ENCODE results near the gene TPK1. TPM values are rescaled to one million over a fixed set of nuclear protein-coding genes. Genes with fewer than 3 reads are reported as not detected.

The TPK1 gene
- total RNA-seq, 1 experiment from 2014 or later: 3.3 TPM

DNA sequence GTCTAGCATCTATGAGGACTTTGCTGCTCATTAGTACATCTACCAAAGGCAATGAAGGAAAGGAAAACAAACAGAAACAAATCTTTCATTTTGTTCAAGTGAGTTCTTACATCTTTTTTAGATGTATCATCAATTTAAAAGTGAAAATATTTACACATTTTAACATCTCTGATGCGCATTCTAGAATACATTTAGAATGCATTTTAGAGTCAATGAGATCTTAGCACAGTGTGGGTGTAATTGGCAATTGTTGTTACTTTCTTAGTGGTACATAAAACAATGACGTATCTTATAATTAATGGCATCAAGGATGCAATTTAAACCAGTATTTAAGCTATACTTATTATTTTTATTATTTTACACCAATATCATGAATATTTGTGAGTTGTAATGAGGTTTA lies 51.4 kb downstream of the TPK1 start:
- Histone ChIP-seq H3K4me3 (ENCODE audit: low read depth in 2 of 2, low read length in 2 of 2) (no peak overlapping the region), H3K27ac (ENCODE audit: low read length) (no peak overlapping the region), H3K27me3 (ENCODE audit: control insufficient read depth, insufficient read depth, low read length) (no peaks in the 10 kb centered on the region), H3K4me1 (ENCODE audit: control insufficient read depth, insufficient read depth, low read length) (no peaks in the 10 kb centered on the region), H3K36me3 (ENCODE audit: control insufficient read depth, insufficient read depth, low read length) (no peaks in the 10 kb centered on the region), H3K9me3 (ENCODE audit: control insufficient read depth, insufficient read depth, low read depth, low read length) (no peaks in the 10 kb centered on the region)
- intact Hi-C loops (cut with micrococcal nuclease; ENCODE audit: unreplicated experiment) (no loop called here), in situ Hi-C loops (cut with HindIII; ENCODE audit: low pct_unique_long_range_greater_than_20kb, low sequenced_read_pairs) (no loop called here)
- no peak for DNase-seq (ENCODE audit: low read depth, low spot score)
- no peak for ATAC-seq
- no TSS peak for BruUV-seq (replicated peaks)
- ChIA-PET CTCF (no interaction called here), POLR2A (no interaction called here)
- TF ChIP-seq POLR2AphosphoS5 (IDR thresholded peaks at IDR 0.05; ENCODE audit: low read depth, low read length) (no peak), SIN3A (IDR thresholded peaks at IDR 0.05; ENCODE audit: borderline replicate concordance, insufficient read depth, low read depth, low read length) (no peak), TCF7L2 (IDR thresholded peaks at IDR 0.05; ENCODE audit: low read depth, low read length) (no peak)
- TF ChIP-seq, protein P1, sequence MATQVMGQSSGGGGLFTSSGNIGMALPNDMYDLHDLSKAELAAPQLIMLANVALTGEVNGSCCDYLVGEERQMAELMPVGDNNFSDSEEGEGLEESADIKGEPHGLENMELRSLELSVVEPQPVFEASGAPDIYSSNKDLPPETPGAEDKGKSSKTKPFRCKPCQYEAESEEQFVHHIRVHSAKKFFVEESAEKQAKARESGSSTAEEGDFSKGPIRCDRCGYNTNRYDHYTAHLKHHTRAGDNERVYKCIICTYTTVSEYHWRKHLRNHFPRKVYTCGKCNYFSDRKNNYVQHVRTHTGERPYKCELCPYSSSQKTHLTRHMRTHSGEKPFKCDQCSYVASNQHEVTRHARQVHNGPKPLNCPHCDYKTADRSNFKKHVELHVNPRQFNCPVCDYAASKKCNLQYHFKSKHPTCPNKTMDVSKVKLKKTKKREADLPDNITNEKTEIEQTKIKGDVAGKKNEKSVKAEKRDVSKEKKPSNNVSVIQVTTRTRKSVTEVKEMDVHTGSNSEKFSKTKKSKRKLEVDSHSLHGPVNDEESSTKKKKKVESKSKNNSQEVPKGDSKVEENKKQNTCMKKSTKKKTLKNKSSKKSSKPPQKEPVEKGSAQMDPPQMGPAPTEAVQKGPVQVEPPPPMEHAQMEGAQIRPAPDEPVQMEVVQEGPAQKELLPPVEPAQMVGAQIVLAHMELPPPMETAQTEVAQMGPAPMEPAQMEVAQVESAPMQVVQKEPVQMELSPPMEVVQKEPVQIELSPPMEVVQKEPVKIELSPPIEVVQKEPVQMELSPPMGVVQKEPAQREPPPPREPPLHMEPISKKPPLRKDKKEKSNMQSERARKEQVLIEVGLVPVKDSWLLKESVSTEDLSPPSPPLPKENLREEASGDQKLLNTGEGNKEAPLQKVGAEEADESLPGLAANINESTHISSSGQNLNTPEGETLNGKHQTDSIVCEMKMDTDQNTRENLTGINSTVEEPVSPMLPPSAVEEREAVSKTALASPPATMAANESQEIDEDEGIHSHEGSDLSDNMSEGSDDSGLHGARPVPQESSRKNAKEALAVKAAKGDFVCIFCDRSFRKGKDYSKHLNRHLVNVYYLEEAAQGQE (IDR thresholded peaks at IDR 0.05; ENCODE audit: insufficient read depth in 1 of 2, low read depth in 2 of 2, low read length in 1 of 2): no peak
- TF ChIP-seq, protein P2, sequence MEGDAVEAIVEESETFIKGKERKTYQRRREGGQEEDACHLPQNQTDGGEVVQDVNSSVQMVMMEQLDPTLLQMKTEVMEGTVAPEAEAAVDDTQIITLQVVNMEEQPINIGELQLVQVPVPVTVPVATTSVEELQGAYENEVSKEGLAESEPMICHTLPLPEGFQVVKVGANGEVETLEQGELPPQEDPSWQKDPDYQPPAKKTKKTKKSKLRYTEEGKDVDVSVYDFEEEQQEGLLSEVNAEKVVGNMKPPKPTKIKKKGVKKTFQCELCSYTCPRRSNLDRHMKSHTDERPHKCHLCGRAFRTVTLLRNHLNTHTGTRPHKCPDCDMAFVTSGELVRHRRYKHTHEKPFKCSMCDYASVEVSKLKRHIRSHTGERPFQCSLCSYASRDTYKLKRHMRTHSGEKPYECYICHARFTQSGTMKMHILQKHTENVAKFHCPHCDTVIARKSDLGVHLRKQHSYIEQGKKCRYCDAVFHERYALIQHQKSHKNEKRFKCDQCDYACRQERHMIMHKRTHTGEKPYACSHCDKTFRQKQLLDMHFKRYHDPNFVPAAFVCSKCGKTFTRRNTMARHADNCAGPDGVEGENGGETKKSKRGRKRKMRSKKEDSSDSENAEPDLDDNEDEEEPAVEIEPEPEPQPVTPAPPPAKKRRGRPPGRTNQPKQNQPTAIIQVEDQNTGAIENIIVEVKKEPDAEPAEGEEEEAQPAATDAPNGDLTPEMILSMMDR (IDR thresholded peaks at IDR 0.05): no peak

DNA sequence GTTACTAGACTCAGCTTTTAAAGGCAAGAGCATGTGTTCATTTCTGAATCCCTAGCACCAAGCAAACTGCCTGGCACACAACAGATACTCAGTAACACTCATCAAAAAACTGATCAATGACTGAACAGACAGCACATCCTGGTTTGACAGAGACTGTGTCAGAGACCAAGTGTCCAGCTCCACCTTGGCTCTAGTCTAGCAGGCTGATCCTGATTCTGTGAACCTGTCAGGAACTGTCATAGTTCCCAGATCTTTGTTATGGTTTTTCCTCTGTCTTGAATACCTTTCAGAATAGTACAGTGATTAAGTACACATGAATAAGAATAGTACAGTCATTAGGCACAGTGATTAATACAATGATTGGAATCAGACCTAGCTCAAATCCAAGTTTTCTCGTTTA lies 53.0 kb downstream of the TPK1 start:
- Histone ChIP-seq H3K4me3 (ENCODE audit: low read depth in 2 of 2, low read length in 2 of 2) (no peak overlapping the region), H3K9me3 (ENCODE audit: control insufficient read depth, insufficient read depth, low read depth, low read length) (no peaks in the 10 kb centered on the region), H3K27ac (ENCODE audit: low read length) (no peak overlapping the region), H3K4me1 (ENCODE audit: control insufficient read depth, insufficient read depth, low read length) (no peaks in the 10 kb centered on the region), H3K27me3 (ENCODE audit: control insufficient read depth, insufficient read depth, low read length) (no peaks in the 10 kb centered on the region), H3K36me3 (ENCODE audit: control insufficient read depth, insufficient read depth, low read length) (no peaks in the 10 kb centered on the region)
- TF ChIP-seq, protein P1 (IDR thresholded peaks at IDR 0.05; ENCODE audit: insufficient read depth in 1 of 2, low read depth in 2 of 2, low read length in 1 of 2): no peak
- TF ChIP-seq SIN3A (IDR thresholded peaks at IDR 0.05; ENCODE audit: borderline replicate concordance, insufficient read depth, low read depth, low read length): no peak
- in situ Hi-C loops (cut with HindIII; ENCODE audit: low pct_unique_long_range_greater_than_20kb, low sequenced_read_pairs): no loop called here
- CTCF ChIA-PET: no interaction called here
- POLR2A ChIA-PET: no interaction called here
- no TSS peak for BruUV-seq (replicated peaks)
- ATAC-seq (no peak), DNase-seq (ENCODE audit: low read depth, low spot score) (no peak)
- intact Hi-C loops (cut with micrococcal nuclease; ENCODE audit: unreplicated experiment): no loop called here

All from Panc1 (cell line).